SH-SY5Y (cell line): Measurements from ENCODE around the gene NRG3.

ENCODE experiments used
- GATA2 ChIP-seq: IDR thresholded peaks from 2 replicates; pipeline ENCODE4 v1.6.1; 2011; ENCODE audit warnings: mild to moderate bottlenecking, low read depth, low read length
- GATA3 ChIP-seq: IDR thresholded peaks from 2 replicates; pipeline ENCODE4 v1.6.1; 2011; ENCODE audit warnings: low read depth, mild to moderate bottlenecking, low read length, moderate library complexity

GRCh38 chr10:82914655-82915136, 1039.7 kb downstream of the NRG3 start:
- TF ChIP-seq GATA3: no peak
- no peak for TF ChIP-seq GATA2
